HepG2 (cell line): ENCODE data around the gene DMGDH. TPM values are rescaled to one million over a fixed set of nuclear protein-coding genes. Genes with fewer than 3 reads are reported as not detected.

Source experiments
- BORCS8-MEF2B ChIP-seq: sonication (generic); formaldehyde crosslinking; IDR thresholded peaks from 2 replicates; pipeline ENCODE4 v1.8.0; 2022; ENCODE audit warnings: mild to moderate bottlenecking, missing genetic modification reagents
- BRD4 ChIP-seq: sonication (generic); formaldehyde crosslinking; IDR thresholded peaks from 2 replicates; pipeline ENCODE4 v1.4.0; 2020; ENCODE audit warnings: missing genetic modification reagents
- CREBL2 ChIP-seq: sonication (generic); formaldehyde crosslinking; IDR thresholded peaks from 2 replicates; pipeline ENCODE4 v1.8.1; 2023; ENCODE audit warnings: missing genetic modification reagents, mild to moderate bottlenecking, borderline replicate concordance
- HNRNPH1 ChIP-seq: fragments of 200-400 bp; formaldehyde crosslinking; optimal IDR thresholded peaks from 2 replicates; pipeline ENCODE3; 2017; ENCODE audit warnings: mild to moderate bottlenecking, low read depth, low read length
- KLF6 ChIP-seq: IDR thresholded peaks from 2 replicates; pipeline ENCODE4 v1.8.0; 2016; ENCODE audit warnings: missing biosample characterization, missing genetic modification reagents
- MTF2 ChIP-seq: sonication (generic); formaldehyde crosslinking; IDR thresholded peaks from 2 replicates; pipeline ENCODE4 v1.5.0; 2020; ENCODE audit warnings: missing genetic modification reagents, borderline replicate concordance
- PHF8 ChIP-seq: sonication (generic); formaldehyde crosslinking; IDR thresholded peaks from 2 replicates; pipeline ENCODE4 v1.5.0; 2020; ENCODE audit warnings: missing genetic modification reagents
- PLSCR1 ChIP-seq: sonication (generic); formaldehyde crosslinking; IDR thresholded peaks from 2 replicates; pipeline ENCODE4 v1.5.0; 2020; ENCODE audit warnings: missing genetic modification reagents, mild to moderate bottlenecking, borderline replicate concordance
- TFE3 ChIP-seq: IDR thresholded peaks from 2 replicates; pipeline ENCODE4 v1.6.1; 2016
- THAP8 ChIP-seq: sonication (generic); formaldehyde crosslinking; IDR thresholded peaks from 2 replicates; pipeline ENCODE4 v1.5.1; 2020; ENCODE audit warnings: missing genetic modification reagents, mild to moderate bottlenecking, borderline replicate concordance
- TSC22D2 ChIP-seq: sonication (generic); formaldehyde crosslinking; IDR thresholded peaks from 2 replicates; pipeline ENCODE4 v1.5.1; 2020; ENCODE audit warnings: missing genetic modification reagents, mild to moderate bottlenecking, borderline replicate concordance
- ZNF256 ChIP-seq: sonication (generic); formaldehyde crosslinking; conservative IDR thresholded peaks from 2 replicates; pipeline ENCODE4 v1.4.0; 2020; ENCODE audit warnings: missing genetic modification reagents
- ZNF331 ChIP-seq: sonication (generic); formaldehyde crosslinking; IDR thresholded peaks from 2 replicates; pipeline ENCODE4 v1.4.0; 2020; ENCODE audit warnings: missing genetic modification reagents
- ZNF432 ChIP-seq: sonication (generic); formaldehyde crosslinking; IDR thresholded peaks from 2 replicates; pipeline ENCODE4 v1.5.0; 2020; ENCODE audit warnings: missing genetic modification reagents, mild to moderate bottlenecking, borderline replicate concordance
- ZNF567 ChIP-seq: sonication (generic); formaldehyde crosslinking; IDR thresholded peaks from 2 replicates; pipeline ENCODE4 v1.8.1; 2023; ENCODE audit warnings: mild to moderate bottlenecking, missing genetic modification reagents, borderline replicate concordance
- ZSCAN25 ChIP-seq: sonication (generic); formaldehyde crosslinking; IDR thresholded peaks from 2 replicates; pipeline ENCODE4 v1.8.0; 2022; ENCODE audit warnings: mild to moderate bottlenecking, missing genetic modification reagents
- polyA plus RNA-seq, 8 experiments: library from polyadenylated mRNA; depleted of rRNA in 3 of 8; stranded (reverse) in 7 of 8; unstranded in 1 of 8; fragments of >200 nt; fragmentation: Illumina TruSeq in 4 of 8; extraction: Trizol in 4 of 8; gene quantifications; 2 replicates each; pipeline versions ENCODE4 v1.2.1 to v1.2.3, GENCODE V29; 2011 to 2016; ENCODE audit warnings: low read depth in 4 of 8, missing spikeins in 1 of 8, mixed read lengths in 1 of 8; ENCODE audit not compliant: insufficient read depth in 1 of 8
- total RNA-seq, 5 experiments: library from RNA; depleted of rRNA; stranded (reverse); fragments of >200 nt; fragmentation: Illumina TruSeq; extraction: Trizol; gene quantifications; 2 replicates each; pipeline ENCODE4 v1.2.3, GENCODE V29; 2016; ENCODE audit warnings: low read depth in 1 of 5
- TF ChIP-seq, protein P1 (sequence below): sonication (generic); formaldehyde crosslinking; IDR thresholded peaks from 2 replicates; pipeline ENCODE4 v1.8.0; 2022; ENCODE audit warnings: missing genetic modification reagents, mild to moderate bottlenecking, inconsistent platforms, borderline replicate concordance
- TF ChIP-seq, protein P2 (sequence below): sonication (generic); formaldehyde crosslinking; IDR thresholded peaks from 2 replicates; pipeline ENCODE4 v1.4.0; 2020; ENCODE audit warnings: missing genetic modification reagents, borderline replicate concordance
- TF ChIP-seq, protein P3 (sequence below): sonication (generic); formaldehyde crosslinking; IDR thresholded peaks from 2 replicates; pipeline ENCODE4 v1.8.0; 2022; ENCODE audit warnings: mild to moderate bottlenecking, missing genetic modification reagents, moderate library complexity

DMGDH gene
- total and polyA plus RNA-seq, 2 of the 13 experiments (the other 11 are each of a cell fraction or from before 2014, with no cell fraction given), result 3.6 to 7.9 TPM

- no peak for TF ChIP-seq THAP8 (CRISPR knock-in tag)
- no peak for TF ChIP-seq ZNF432
- TF ChIP-seq CREBL2 (CRISPR knock-in tag), result no peak
- TF ChIP-seq, protein P1, sequence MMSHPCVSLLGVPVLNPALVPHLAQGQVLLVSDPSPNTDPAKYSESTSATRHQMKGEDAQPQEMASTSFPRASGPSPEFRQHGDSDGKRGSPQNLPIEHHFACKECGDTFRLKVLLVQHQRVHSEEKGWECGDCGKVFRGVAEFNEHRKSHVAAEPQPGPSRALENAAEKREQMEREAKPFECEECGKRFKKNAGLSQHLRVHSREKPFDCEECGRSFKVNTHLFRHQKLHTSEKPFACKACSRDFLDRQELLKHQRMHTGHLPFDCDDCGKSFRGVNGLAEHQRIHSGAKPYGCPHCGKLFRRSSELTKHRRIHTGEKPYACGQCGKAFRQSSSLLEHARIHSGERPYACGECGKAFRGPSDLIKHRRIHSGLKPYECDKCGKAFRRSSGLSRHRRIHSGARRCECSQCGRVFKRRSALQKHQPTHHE, result peak; percentile 93; the same call in 1 of the 2 replicates
- peak; percentile 58 for TF ChIP-seq HNRNPH1
- TF ChIP-seq TSC22D2 (CRISPR knock-in tag), result no peak
- no peak for TF ChIP-seq PLSCR1 (CRISPR knock-in tag)
- peak; percentile 51; the same call in 1 of the 2 replicates for TF ChIP-seq ZNF567 (CRISPR knock-in tag)
- TF ChIP-seq KLF6, result 0 out of 2 replicates have a peak, but pooled peaks have one; percentile 62
- TF ChIP-seq ZNF256 (CRISPR knock-in tag), result peak; percentile 53; the same call in 1 of the 2 replicates
- peak; percentile 94 for TF ChIP-seq ZNF331
- no peak for TF ChIP-seq MTF2
- TF ChIP-seq PHF8 (CRISPR knock-in tag), result no peak
- TF ChIP-seq, protein P2, sequence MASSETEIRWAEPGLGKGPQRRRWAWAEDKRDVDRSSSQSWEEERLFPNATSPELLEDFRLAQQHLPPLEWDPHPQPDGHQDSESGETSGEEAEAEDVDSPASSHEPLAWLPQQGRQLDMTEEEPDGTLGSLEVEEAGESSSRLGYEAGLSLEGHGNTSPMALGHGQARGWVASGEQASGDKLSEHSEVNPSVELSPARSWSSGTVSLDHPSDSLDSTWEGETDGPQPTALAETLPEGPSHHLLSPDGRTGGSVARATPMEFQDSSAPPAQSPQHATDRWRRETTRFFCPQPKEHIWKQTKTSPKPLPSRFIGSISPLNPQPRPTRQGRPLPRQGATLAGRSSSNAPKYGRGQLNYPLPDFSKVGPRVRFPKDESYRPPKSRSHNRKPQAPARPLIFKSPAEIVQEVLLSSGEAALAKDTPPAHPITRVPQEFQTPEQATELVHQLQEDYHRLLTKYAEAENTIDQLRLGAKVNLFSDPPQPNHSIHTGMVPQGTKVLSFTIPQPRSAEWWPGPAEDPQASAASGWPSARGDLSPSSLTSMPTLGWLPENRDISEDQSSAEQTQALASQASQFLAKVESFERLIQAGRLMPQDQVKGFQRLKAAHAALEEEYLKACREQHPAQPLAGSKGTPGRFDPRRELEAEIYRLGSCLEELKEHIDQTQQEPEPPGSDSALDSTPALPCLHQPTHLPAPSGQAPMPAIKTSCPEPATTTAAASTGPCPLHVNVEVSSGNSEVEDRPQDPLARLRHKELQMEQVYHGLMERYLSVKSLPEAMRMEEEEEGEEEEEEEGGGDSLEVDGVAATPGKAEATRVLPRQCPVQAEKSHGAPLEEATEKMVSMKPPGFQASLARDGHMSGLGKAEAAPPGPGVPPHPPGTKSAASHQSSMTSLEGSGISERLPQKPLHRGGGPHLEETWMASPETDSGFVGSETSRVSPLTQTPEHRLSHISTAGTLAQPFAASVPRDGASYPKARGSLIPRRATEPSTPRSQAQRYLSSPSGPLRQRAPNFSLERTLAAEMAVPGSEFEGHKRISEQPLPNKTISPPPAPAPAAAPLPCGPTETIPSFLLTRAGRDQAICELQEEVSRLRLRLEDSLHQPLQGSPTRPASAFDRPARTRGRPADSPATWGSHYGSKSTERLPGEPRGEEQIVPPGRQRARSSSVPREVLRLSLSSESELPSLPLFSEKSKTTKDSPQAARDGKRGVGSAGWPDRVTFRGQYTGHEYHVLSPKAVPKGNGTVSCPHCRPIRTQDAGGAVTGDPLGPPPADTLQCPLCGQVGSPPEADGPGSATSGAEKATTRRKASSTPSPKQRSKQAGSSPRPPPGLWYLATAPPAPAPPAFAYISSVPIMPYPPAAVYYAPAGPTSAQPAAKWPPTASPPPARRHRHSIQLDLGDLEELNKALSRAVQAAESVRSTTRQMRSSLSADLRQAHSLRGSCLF (CRISPR knock-in tag), result peak; percentile 72; the same call in 1 of the 2 replicates
- TF ChIP-seq BRD4, result peak; percentile 96
- TF ChIP-seq ZSCAN25 (CRISPR knock-in tag), result 0 out of 2 replicates have a peak, but pooled peaks have one; percentile 61
- TF ChIP-seq BORCS8-MEF2B (CRISPR knock-in tag), result no peak
- TF ChIP-seq, protein P3, sequence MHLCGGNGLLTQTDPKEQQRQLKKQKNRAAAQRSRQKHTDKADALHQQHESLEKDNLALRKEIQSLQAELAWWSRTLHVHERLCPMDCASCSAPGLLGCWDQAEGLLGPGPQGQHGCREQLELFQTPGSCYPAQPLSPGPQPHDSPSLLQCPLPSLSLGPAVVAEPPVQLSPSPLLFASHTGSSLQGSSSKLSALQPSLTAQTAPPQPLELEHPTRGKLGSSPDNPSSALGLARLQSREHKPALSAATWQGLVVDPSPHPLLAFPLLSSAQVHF (CRISPR knock-in tag), result peak; percentile 90; the same call in 1 of the 2 replicates
- TF ChIP-seq TFE3 (CRISPR knock-in tag), result peak; percentile 94
Measured at GRCh38 chr5:78985725-78986223, 83.7 kb downstream of the DMGDH start (continued).
